ENCODE measurements around the gene APOO. TPM values are rescaled to one million over a fixed set of nuclear protein-coding genes. Genes with fewer than 3 reads are reported as not detected.

Gene APOO
- polyA plus RNA-seq, 1 donor from 2014 or later: 42.5 TPM

DNA sequence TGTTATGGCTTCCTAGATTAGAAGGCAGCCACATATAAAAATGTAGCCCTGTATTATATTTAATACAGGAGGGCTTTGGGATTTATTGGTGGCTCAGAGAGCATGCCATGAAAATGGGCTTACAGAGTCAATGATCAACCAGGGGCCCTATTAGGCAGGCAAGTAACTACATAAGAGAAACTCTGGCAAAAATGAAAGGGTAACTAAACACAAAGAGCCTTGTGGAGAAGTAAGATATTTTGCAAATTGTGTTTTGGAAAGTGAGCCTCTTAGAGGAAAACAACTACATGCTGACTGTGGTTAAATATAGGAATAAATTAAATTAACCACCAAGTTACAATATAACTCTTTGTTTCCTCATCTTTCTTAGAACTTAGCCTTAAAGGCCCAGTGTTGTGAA is 119.2 kb downstream of the APOO start:
- Histone ChIP-seq H4K20me1 (ENCODE audit: insufficient read depth) (no peaks in the 10 kb centered on the region), H3K79me2 (replicated peaks; ENCODE audit: insufficient read depth, low read length) (no peaks in the 10 kb centered on the region), H3K27me3 (ENCODE audit: insufficient read depth, low read depth, low read length) (no peaks in the 10 kb centered on the region), H3K9me2 (ENCODE audit: insufficient read depth, low read length) (no peaks in the 10 kb centered on the region), H3K36me3 (ENCODE audit: insufficient read depth, low read length) (no peaks in the 10 kb centered on the region), H3K4me3 (ENCODE audit: low read length) (no peak overlapping the region), H3K4me2 (ENCODE audit: low read length) (no peak overlapping the region), H3K9me3 (ENCODE audit: low read length) (no peaks in the 10 kb centered on the region), H3K27ac (ENCODE audit: low read length) (no peak overlapping the region), H2AFZ (ENCODE audit: low read depth, low read length) (no peak overlapping the region), H3K9ac (ENCODE audit: low read length) (no peak overlapping the region), H3F3A (ENCODE audit: insufficient read depth, low read length, poor library complexity, severe bottlenecking) (no peaks in the 10 kb centered on the region)
- no peak for TF ChIP-seq SMC3 (conservative IDR thresholded peaks at IDR 0.05; ENCODE audit: poor library complexity)
- no peak for TF ChIP-seq EP300 (conservative IDR thresholded peaks at IDR 0.05; ENCODE audit: poor library complexity, severe bottlenecking)
- TF ChIP-seq MXI1 (conservative IDR thresholded peaks at IDR 0.05; ENCODE audit: poor library complexity, severe bottlenecking): no peak
- TF ChIP-seq, protein P1, sequence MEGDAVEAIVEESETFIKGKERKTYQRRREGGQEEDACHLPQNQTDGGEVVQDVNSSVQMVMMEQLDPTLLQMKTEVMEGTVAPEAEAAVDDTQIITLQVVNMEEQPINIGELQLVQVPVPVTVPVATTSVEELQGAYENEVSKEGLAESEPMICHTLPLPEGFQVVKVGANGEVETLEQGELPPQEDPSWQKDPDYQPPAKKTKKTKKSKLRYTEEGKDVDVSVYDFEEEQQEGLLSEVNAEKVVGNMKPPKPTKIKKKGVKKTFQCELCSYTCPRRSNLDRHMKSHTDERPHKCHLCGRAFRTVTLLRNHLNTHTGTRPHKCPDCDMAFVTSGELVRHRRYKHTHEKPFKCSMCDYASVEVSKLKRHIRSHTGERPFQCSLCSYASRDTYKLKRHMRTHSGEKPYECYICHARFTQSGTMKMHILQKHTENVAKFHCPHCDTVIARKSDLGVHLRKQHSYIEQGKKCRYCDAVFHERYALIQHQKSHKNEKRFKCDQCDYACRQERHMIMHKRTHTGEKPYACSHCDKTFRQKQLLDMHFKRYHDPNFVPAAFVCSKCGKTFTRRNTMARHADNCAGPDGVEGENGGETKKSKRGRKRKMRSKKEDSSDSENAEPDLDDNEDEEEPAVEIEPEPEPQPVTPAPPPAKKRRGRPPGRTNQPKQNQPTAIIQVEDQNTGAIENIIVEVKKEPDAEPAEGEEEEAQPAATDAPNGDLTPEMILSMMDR (IDR thresholded peaks at IDR 0.05; ENCODE audit: poor library complexity, severe bottlenecking): no peak
- no peak for TF ChIP-seq RAD21 (conservative IDR thresholded peaks at IDR 0.05)
- no peak for TF ChIP-seq POLR2AphosphoS5 (IDR thresholded peaks at IDR 0.05)
- no peak for TF ChIP-seq EZH2 (IDR thresholded peaks at IDR 0.05; ENCODE audit: borderline replicate concordance, insufficient read depth, low read length, poor library complexity, severe bottlenecking)
- TF ChIP-seq, protein P2, sequence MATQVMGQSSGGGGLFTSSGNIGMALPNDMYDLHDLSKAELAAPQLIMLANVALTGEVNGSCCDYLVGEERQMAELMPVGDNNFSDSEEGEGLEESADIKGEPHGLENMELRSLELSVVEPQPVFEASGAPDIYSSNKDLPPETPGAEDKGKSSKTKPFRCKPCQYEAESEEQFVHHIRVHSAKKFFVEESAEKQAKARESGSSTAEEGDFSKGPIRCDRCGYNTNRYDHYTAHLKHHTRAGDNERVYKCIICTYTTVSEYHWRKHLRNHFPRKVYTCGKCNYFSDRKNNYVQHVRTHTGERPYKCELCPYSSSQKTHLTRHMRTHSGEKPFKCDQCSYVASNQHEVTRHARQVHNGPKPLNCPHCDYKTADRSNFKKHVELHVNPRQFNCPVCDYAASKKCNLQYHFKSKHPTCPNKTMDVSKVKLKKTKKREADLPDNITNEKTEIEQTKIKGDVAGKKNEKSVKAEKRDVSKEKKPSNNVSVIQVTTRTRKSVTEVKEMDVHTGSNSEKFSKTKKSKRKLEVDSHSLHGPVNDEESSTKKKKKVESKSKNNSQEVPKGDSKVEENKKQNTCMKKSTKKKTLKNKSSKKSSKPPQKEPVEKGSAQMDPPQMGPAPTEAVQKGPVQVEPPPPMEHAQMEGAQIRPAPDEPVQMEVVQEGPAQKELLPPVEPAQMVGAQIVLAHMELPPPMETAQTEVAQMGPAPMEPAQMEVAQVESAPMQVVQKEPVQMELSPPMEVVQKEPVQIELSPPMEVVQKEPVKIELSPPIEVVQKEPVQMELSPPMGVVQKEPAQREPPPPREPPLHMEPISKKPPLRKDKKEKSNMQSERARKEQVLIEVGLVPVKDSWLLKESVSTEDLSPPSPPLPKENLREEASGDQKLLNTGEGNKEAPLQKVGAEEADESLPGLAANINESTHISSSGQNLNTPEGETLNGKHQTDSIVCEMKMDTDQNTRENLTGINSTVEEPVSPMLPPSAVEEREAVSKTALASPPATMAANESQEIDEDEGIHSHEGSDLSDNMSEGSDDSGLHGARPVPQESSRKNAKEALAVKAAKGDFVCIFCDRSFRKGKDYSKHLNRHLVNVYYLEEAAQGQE (IDR thresholded peaks at IDR 0.05; ENCODE audit: borderline replicate concordance): no peak

DNA sequence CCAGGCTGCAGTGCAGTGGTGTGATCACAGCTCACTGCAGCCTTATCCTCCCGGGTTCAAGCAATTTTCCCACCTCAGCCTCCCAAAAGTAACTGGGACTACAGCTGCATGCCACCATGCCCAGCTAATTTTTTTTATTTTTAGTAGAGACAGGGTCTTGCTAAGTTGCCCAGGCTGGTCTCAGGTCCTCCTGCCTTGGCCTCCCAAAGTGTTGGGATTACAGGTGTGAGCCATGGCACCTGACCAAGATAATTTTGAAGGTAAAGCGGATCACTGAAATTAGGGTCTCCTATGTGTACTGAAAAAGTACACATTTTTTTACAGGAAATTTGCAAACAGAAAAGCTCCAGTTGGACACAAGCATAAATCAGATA is 120.0 kb downstream of the APOO start:
- Histone ChIP-seq H4K20me1 (ENCODE audit: insufficient read depth) (no peaks in the 10 kb centered on the region), H3K27ac (ENCODE audit: low read length) (no peak overlapping the region), H3K4me3 (ENCODE audit: low read length) (no peak overlapping the region), H3K9me3 (ENCODE audit: low read length) (no peaks in the 10 kb centered on the region), H3K36me3 (ENCODE audit: insufficient read depth, low read length) (no peaks in the 10 kb centered on the region), H3K27me3 (ENCODE audit: insufficient read depth, low read depth, low read length) (no peaks in the 10 kb centered on the region), H3K79me2 (replicated peaks; ENCODE audit: insufficient read depth, low read length) (no peaks in the 10 kb centered on the region), H3F3A (ENCODE audit: insufficient read depth, low read length, poor library complexity, severe bottlenecking) (no peaks in the 10 kb centered on the region), H3K4me2 (ENCODE audit: low read length) (no peak overlapping the region), H3K9ac (ENCODE audit: low read length) (no peak overlapping the region), H3K9me2 (ENCODE audit: insufficient read depth, low read length) (no peaks in the 10 kb centered on the region), H2AFZ (ENCODE audit: low read depth, low read length) (no peak overlapping the region)
- no peak for TF ChIP-seq SMC3 (conservative IDR thresholded peaks at IDR 0.05; ENCODE audit: poor library complexity)
- TF ChIP-seq EZH2 (IDR thresholded peaks at IDR 0.05; ENCODE audit: borderline replicate concordance, insufficient read depth, low read length, poor library complexity, severe bottlenecking): no peak
- TF ChIP-seq MXI1 (conservative IDR thresholded peaks at IDR 0.05; ENCODE audit: poor library complexity, severe bottlenecking): no peak
- no peak for TF ChIP-seq EP300 (conservative IDR thresholded peaks at IDR 0.05; ENCODE audit: poor library complexity, severe bottlenecking)
- TF ChIP-seq RAD21 (conservative IDR thresholded peaks at IDR 0.05): no peak
- no peak for TF ChIP-seq TAF1 (IDR thresholded peaks at IDR 0.05; ENCODE audit: low read depth)
- TF ChIP-seq POLR2AphosphoS5 (IDR thresholded peaks at IDR 0.05): no peak
- TF ChIP-seq, protein P2 (IDR thresholded peaks at IDR 0.05; ENCODE audit: borderline replicate concordance): no peak
- TF ChIP-seq, protein P1 (IDR thresholded peaks at IDR 0.05; ENCODE audit: poor library complexity, severe bottlenecking): no peak

Data from neural cell (in vitro differentiated cells).